ENCODE measurements around the gene BNIPL.
A peak's percentile ranks its signal among the peaks of the same experiment; 100 is the strongest.

BNIPL gene

DNA sequence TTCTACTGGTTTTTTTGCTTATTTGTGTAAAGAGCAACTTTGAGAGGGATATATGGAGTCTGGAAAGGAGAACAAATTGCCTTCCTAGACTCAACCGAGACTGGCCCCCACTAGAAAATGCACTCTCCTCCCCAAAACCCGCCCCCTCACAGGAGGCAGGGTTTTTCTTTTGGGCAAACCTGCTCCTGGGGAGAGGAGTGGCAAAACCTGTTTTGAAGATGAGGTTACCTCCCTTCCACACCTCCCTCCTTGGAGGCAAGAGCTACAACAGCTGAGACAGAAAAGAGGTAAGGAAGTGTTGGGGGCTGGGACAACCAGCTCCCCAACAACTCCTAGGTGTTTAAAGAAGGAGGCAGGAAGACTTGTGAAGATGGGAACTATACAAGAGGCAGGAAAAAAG, at the start of gene BNIPL:
Gene BNIPL, plus strand, starts transcription at position 231 of the 400 bp plus-strand sequence. Its CDS starts 140 bp downstream, at position 371.
- no peak for DNase-seq

GRCh38 chr1:150987924-150988323, 48.5 kb upstream of the BNIPL start:
- DNase-seq, result no peak

- no peak for DNase-seq
These were observed 43.8 kb upstream of the BNIPL start for GRCh38 chr1:150992626-150993025.

GRCh38 chr1:150994248-150994647, 42.1 kb upstream of the BNIPL start:
- DNase-seq, result no peak

GRCh38 chr1:150995460-150995859, 40.9 kb upstream of the BNIPL start:
- no peak for DNase-seq

GRCh38 chr1:150995896-150996295, 40.5 kb upstream of the BNIPL start:
- no peak for DNase-seq

DNA sequence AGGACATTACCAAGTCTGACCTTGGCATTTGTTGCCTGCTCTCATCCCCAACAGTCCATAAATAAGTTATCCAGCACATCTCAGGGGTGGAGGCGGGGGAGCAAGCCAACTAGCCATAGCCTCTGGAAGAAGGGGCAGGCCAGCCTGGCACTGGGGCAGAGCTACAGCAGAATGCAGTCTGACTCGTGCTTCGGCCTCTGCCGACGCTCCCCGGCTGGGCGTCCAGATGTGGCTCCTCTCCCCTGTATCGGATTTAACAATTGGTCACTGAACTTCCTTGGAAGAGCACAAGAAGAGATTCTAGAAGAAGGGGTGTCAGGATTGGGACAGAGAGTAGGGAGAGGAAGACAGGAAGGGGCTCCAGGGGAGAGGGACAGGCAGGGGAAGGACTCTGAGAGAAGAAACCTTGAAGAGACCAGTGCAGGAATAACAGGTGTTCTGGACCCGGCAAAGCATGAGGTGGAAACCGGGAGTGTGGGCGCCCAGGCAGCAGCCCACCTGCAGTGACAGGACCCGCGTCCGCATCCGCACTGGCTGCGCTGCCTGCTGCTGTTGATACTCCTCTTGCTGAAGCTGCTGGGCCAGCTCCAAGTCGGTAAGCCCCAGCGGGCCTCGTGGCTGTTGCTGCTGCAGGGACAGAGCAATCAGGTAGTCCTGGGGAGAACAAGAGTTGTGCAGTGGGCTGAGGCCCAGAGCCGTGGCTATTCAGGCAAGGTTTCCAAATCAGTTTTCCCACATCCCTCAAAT, 39.1 kb upstream of the BNIPL start:
- no peak for DNase-seq

GRCh38 chr1:150997949-150998348, 38.4 kb upstream of the BNIPL start:
- no peak for DNase-seq

DNA sequence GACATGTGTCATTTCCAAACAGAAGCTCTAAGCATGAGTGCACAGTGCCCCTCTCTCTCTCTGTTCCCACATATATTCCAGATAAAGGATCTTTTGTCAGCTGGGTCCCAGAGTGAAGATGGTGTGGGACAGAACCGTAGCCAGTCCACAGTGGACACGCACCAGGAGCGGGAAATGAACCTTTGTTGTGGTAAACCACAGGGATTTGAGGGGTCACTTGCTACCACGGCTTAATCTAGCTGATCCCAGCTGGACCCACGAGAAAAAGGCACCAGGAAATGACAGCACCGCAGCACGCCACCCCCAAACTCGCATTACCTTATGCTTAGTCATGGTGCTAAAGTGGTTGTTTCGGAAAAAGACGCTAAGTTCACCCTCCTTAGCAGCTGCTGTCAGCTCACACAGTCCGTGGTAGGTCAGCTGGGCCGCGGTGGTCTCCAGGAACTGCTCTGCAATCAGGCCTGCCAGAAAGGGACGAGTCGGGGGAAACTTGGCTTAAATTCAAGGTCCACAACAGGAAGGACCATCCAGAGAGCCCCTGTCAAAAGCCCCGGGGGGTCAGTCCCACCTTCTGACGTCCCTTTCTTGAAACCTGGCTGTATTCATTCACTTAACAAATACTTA, 37.2 kb upstream of the BNIPL start:
- peak; percentile 63 for DNase-seq

GRCh38 chr1:150999926-151000325, 36.5 kb upstream of the BNIPL start:
- DNase-seq, result no peak

DNA sequence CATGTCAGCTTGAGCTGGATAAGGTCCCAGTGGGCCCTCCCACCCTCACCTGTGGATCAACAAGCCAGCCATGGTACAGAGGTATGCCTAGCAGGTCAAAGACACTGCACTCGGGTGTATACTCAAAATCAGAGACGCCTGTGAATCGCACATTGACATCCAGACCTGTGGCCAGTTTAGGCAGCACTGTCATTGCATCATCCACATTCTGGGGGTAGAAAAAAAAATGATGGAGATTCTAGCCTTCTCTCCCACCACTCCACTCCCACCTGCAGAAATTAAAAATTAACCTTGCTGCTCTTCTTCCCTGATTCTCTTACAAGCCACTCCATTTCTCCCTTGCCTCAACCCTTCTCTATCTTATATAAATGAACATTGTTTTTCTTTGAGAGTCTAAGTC, 36.0 kb upstream of the BNIPL start:
- DNase-seq, result no peak

GRCh38 chr1:151001602-151002001, 34.8 kb upstream of the BNIPL start:
- no peak for DNase-seq

DNA sequence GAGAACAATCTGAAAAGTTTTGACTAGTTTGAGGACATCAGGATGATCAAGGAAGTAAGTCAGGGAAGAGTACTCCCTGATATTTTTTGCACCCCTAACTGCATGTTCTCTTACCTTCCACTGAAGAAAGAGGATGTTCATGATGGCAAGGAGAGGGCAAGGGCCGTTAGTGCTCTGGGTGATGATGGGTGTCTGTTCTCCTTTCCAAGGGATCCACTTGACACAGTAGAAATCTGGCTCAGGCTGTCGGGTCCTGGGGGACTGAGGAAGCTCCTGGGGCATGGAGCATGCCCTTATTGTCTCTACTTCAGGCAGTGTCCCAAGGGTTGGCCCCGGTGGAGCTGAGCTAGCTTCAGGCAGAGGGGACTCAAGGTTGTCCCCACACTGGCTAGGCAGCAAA, 34.3 kb upstream of the BNIPL start:
- no peak for DNase-seq

DNA sequence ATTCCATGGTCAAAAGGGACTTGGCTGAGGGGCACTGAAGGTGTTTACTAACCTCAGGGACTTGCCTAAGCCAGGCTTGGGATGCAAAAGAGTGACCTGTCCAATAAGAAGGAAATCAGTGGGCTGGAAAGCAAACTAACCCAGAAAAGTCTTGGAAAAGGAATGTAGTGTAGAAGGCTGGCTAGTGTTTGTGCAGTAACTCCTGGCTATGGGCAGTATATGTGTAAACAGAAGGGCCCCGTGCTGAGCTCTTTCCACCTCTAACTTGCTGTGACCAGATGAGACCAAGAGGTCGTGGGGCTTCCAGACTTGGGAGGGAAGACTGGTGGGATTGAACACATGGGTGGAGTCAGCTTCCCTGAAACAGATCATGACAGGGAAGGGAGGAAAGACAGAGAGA, 33.8 kb upstream of the BNIPL start:
- DNase-seq, result no peak

GRCh38 chr1:151003180-151003579, 33.2 kb upstream of the BNIPL start:
- DNase-seq, result no peak

DNA sequence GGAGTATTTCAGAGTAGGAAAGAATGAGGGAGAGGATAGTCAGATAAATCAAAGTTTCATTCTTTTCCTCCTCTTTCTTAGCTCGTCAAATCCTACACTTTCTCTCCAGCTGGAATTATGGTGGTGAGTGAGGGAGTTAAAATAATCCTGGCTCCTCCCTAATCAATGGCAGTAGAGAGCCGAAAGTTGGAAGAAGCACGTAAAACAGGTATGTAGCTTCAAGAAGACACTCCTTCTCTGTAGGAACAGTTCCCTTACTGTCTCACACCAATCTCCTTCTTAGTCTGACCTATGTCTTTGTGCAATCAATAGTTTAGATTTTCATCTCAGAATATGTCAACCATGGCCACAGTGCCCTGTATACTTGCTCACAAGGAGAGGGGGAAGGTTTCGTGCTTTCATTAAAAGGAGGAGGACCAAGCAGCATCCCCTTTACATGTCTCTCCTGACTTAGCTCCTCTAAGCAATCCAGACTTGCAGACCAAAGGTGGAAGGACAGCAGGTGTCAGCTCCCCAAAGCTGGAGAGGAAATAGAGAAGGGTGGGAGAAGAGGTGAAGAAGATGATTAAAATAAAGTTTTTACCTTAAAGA, 30.6 kb upstream of the BNIPL start:
- DNase-seq, result no peak

GRCh38 chr1:151006327-151007052, 29.9 kb upstream of the BNIPL start, which contains the start of gene MINDY1:
TSS of gene MINDY1 (minus strand) at chr1:151006902. CDS start at chr1:151002617, 4,285 bp downstream.
- DNase-seq, result peak; percentile 82

DNA sequence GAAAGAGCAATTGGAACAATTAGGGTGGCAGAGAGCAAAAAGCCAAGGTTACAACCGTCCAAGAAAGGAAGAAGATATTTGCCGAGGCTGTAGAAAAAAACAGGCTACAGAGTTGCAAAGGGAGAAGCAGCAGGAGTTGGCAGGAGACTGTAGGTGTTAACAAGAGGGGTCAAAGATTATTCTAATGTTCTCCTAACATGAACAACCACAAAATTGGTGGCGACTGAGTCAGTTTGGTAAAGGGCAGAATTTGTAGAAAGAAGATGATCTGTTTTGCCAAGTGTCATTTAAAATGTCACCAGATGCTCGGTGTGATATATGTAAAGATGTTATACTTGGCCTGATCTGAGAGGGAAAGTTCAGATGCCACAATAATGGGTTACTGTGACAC, 28.5 kb upstream of the BNIPL start:
- DNase-seq, result no peak

GRCh38 chr1:151008244-151009205, 27.9 kb upstream of the BNIPL start, which contains the start of gene PRUNE1:
TSS of gene PRUNE1 (plus strand) at chr1:151008449. CDS start at chr1:151008633, 184 bp downstream.
- DNase-seq, result peak; percentile 95

DNA sequence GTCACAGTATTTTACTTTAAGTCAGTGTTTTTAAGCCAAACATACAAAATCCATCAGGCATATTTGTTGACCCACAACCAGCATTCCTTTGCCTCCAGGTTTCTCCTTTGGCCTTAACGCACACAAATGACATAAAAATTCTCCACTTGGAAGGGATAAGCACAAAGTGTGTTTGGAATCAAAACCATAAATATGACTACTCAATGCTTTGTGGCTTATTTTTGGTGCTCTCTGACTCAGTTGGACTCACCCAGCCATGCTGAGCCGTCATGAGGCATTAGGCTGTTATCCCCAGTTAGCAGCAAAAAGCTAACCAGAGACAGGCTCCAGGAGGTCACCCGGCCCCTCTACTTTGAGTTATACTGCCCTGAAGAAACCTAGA, 27.2 kb upstream of the BNIPL start:
- DNase-seq, result peak; percentile 62

DNA sequence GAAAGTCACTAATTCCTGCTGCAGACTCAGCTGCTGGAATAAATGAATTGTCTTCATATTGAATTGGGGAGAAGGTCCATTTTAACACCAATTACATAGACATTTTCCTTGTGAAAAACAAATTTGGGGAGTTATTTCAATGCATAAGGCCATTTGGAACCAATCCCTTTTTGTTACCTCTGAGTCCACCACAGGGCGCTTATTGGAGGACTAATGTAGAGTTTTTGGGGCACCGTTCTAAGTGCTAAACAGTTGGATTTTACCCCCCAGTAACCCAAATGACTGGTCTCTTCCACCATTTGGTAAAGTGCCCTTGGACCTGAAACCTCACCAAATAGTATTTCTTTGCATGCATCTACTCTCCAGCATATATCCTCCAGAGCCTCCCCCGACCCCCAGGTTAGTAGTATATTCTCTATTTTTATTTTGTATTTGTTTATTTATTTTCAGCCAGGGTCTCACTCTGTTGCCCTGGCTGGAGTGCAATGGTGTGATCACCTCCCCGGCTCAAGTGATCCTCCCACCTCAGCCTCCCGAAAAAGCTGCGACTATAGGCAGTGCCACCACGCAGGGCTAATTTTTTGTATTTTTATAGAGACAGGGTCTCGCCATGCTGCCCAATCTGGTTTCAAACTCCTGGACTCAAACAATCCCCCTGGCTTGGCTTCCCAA, 26.6 kb upstream of the BNIPL start:
- DNase-seq, result no peak

DNA sequence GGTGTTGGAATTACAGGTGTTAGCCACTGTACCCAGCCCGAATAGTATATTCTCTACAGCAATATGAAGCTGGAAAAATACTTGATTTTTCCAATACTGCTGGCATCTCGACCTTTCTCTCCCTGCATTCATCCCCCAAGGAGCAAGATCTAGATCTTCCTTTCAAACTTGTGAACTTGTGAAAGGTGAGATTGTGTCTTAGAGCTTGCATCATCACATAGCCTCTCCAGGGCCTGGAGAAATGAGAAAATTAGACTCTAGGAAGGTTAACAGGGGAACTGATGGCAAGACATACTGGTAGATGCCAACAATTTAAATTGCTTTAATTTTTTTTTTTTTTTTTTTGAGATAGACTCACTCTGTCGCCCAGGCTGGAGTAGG, 26.1 kb upstream of the BNIPL start:
- no peak for DNase-seq

Measured in fibroblast of skin of right biceps (primary cell).